OCI-LY3 (cell line): Measurements from ENCODE around the gene TECPR1.

Experiments
- CTCF ChIP-seq: fragments of 200-600, 300-600 bp; sonication (generic); IDR thresholded peaks from 2 replicates; pipeline ENCODE4 v1.5.1; 2014; ENCODE audit warnings: antibody characterized with exemption, low read length, low read depth
- EZH2phosphoT487 ChIP-seq: fragments of 200-600 bp; shearing (Covaris generic); IDR thresholded peaks from 2 replicates; pipeline ENCODE4 v1.6.1; 2018; ENCODE audit warnings: antibody characterized with exemption, mixed run types, low read depth

- TF ChIP-seq CTCF (no peak), EZH2phosphoT487 (no peak)
These were observed 71.3 kb downstream of the TECPR1 start for GRCh38 chr7:98180751-98181150.
